HK-2 (cell line): ENCODE data around the gene C2orf72.
A peak's percentile ranks its signal among the peaks of the same experiment; 100 is the strongest.
"Not testable (repeated sequence)": the region's sequence is repeated elsewhere in the genome, so short reads cannot be mapped to it uniquely, and the experiment has no call there.

Experiments
- DNase-seq: peaks from one replicate; pipeline ENCODE4 v3.0.0-alpha.2; 2018; ENCODE audit not compliant: unreplicated experiment

The C2orf72 gene

GRCh38 chr2:231046916-231047273, 9.6 kb downstream of the C2orf72 start:
- DNase-seq = no peak

- no peak for DNase-seq
Measured at GRCh38 chr2:231047274-231047922, 10.1 kb downstream of the C2orf72 start.

- no peak for DNase-seq
Measured at GRCh38 chr2:231047923-231048915, 10.9 kb downstream of the C2orf72 start.

- no peak for DNase-seq
Measured at GRCh38 chr2:231049286-231050017, 12.1 kb downstream of the C2orf72 start.

- no peak for DNase-seq
Measured at GRCh38 chr2:231050018-231050901, 12.9 kb downstream of the C2orf72 start.

- DNase-seq = no peak
Measured at GRCh38 chr2:231051116-231051515, 13.8 kb downstream of the C2orf72 start.

GRCh38 chr2:231052494-231053451, 15.4 kb downstream of the C2orf72 start:
- peak; percentile 82 for DNase-seq

- no peak for DNase-seq
Measured at GRCh38 chr2:231053846-231054245, 16.5 kb downstream of the C2orf72 start.

- peak; percentile 93 for DNase-seq
Measured at GRCh38 chr2:231056453-231057416, 19.4 kb downstream of the C2orf72 start, which contains the start of gene PSMD1. PSMD1 (plus strand) TSS chr2:231056867; CDS start chr2:231057026, 159 bp downstream.

GRCh38 chr2:231057590-231057989, 20.3 kb downstream of the C2orf72 start:
- DNase-seq = no peak

GRCh38 chr2:231058761-231059550, 21.6 kb downstream of the C2orf72 start:
- no peak for DNase-seq

- no peak for DNase-seq
Measured at GRCh38 chr2:231059756-231060155, 22.4 kb downstream of the C2orf72 start.

- no peak for DNase-seq
Measured at GRCh38 chr2:231062776-231063175, 25.5 kb downstream of the C2orf72 start.

- DNase-seq = no peak
Measured at GRCh38 chr2:231063347-231063746, 26.0 kb downstream of the C2orf72 start.

- no peak for DNase-seq
Measured at GRCh38 chr2:231065966-231066365, 28.6 kb downstream of the C2orf72 start.

- DNase-seq = not testable (repeated sequence)
Measured at GRCh38 chr2:231067531-231067930, 30.2 kb downstream of the C2orf72 start.

GRCh38 chr2:231068525-231069222, 31.4 kb downstream of the C2orf72 start:
- DNase-seq = no peak
